HepG2 (cell line): Measurements from ENCODE around the gene CABLES2. TPM values are rescaled to one million over a fixed set of nuclear protein-coding genes. Genes with fewer than 3 reads are reported as not detected.

ENCODE experiments used
- ATAC-seq: fragments of 200-7000 bp; cut with Tn5 transposase; 3 replicates; pipeline ENCODE4 v1.9.1; 2020; ENCODE audit warnings: mild to moderate bottlenecking, moderate library complexity
- BruUV-seq: library from RNA; stranded (reverse); fragments of 400-500 nt; replicated peaks from 2 replicates; lab custom pipeline; 2021; lab: Mats Ljungman, UMichigan
- CTCF ChIA-PET: fragments of 300-600 bp; formaldehyde crosslinking; extraction: SDS; loops from one replicate; lab custom pipeline; 2021; ENCODE audit warnings: low total read pairs, inconsistent platforms, low intra/inter-chr PET ratio; lab: Yijun Ruan, JAX
- POLR2A ChIA-PET: fragments of 350-600 bp; sonication (Branson Sonifier 250); formaldehyde crosslinking; loops from one replicate; lab custom pipeline; 2020; ENCODE audit warnings: antibody characterized with exemption, inconsistent platforms; lab: Yijun Ruan, JAX
- DNase-seq: peaks from one replicate; pipeline ENCODE4 v3.0.0-alpha.2; 2015; ENCODE audit warnings: low spot score
- FAIRE-seq: peaks from 3 replicates; lab custom pipeline; 2011; peaks lifted over from hg19 to GRCh38; lab: Jason Lieb, UNC
- H2AFZ ChIP-seq: one replicate; pipeline ENCODE4 v1.6.1; 2011; ENCODE audit warnings: low read length, inconsistent platforms
- H3K27ac ChIP-seq: fragments of 300-600 bp; 3 replicates; pipeline ENCODE4 v1.8.0; 2011; ENCODE audit warnings: mixed run types, mild to moderate bottlenecking, mixed read lengths, low read length, inconsistent platforms; ENCODE audit not compliant: insufficient read depth; ENCODE audit errors: extremely low read length
- H3K27me3 ChIP-seq, 2 experiments: fragments of 200-600 bp in 1 of 2; 2 replicates in 1 of 2; 3 replicates in 1 of 2; pipeline versions ENCODE4 v1.6.0 to v1.8.0; 2011; ENCODE audit warnings: low read length in 2 of 2, mild to moderate bottlenecking in 2 of 2, moderate library complexity in 2 of 2, inconsistent platforms in 1 of 2; ENCODE audit not compliant: insufficient read depth in 2 of 2, control insufficient read depth in 1 of 2
- H3K36me3 ChIP-seq, 2 experiments: fragments of 200-600 bp in 1 of 2; replicated peaks in 1 of 2; 2 replicates in 1 of 2; 3 replicates in 1 of 2; pipeline versions ENCODE4 v1.5.1 to v1.8.0; 2011; ENCODE audit warnings: low read length in 2 of 2, inconsistent platforms in 1 of 2; ENCODE audit not compliant: insufficient read depth in 2 of 2, control insufficient read depth in 1 of 2
- H3K4me1 ChIP-seq: 2 replicates; pipeline ENCODE4 v1.5.1; 2012; ENCODE audit warnings: low read length, inconsistent platforms; ENCODE audit not compliant: insufficient read depth
- H3K4me2 ChIP-seq: 2 replicates; pipeline ENCODE4 v1.6.0; 2011; ENCODE audit warnings: low read depth, low read length, inconsistent platforms
- H3K4me3 ChIP-seq, 3 experiments: fragments of 200-600 bp in 1 of 3; sonication (generic), shearing (Covaris generic) in 1 of 3; replicated peaks in 1 of 3; 2 replicates each; pipeline ENCODE4 v1.5.1; 2011 to 2016; ENCODE audit warnings: low read length in 3 of 3, inconsistent platforms in 2 of 3, low read depth in 2 of 3, mild to moderate bottlenecking in 2 of 3, control low read depth in 1 of 3, mixed read lengths in 1 of 3; ENCODE audit not compliant: insufficient read depth in 1 of 3
- H3K79me2 ChIP-seq: one replicate; pipeline ENCODE4 v1.6.1; 2011; ENCODE audit warnings: low read length, inconsistent platforms; ENCODE audit not compliant: insufficient read depth
- H3K9ac ChIP-seq: 2 replicates; pipeline ENCODE4 v1.6.0; 2011; ENCODE audit warnings: mild to moderate bottlenecking, low read depth, low read length, inconsistent platforms; ENCODE audit not compliant: insufficient read depth
- H3K9me3 ChIP-seq: 2 replicates; pipeline ENCODE4 v1.5.1; 2012; ENCODE audit warnings: mild to moderate bottlenecking, low read length
- H4K20me1 ChIP-seq: 2 replicates; pipeline ENCODE4 v1.6.0; 2011; ENCODE audit warnings: inconsistent platforms, mild to moderate bottlenecking, low read length, moderate library complexity; ENCODE audit not compliant: insufficient read depth
- PHF21A ChIP-seq: sonication (generic); formaldehyde crosslinking; IDR thresholded peaks from 2 replicates; pipeline ENCODE4 v1.5.0; 2020; ENCODE audit warnings: mild to moderate bottlenecking, missing genetic modification reagents
- POGZ ChIP-seq: sonication (generic); formaldehyde crosslinking; IDR thresholded peaks from 2 replicates; pipeline ENCODE4 v1.4.0; 2020; ENCODE audit warnings: mild to moderate bottlenecking, missing genetic modification reagents
- SATB2 ChIP-seq: sonication (generic); formaldehyde crosslinking; IDR thresholded peaks from 2 replicates; pipeline ENCODE4 v1.5.0; 2020; ENCODE audit warnings: missing genetic modification reagents
- ZBTB4 ChIP-seq: sonication (generic); formaldehyde crosslinking; IDR thresholded peaks from 2 replicates; pipeline ENCODE4 v1.4.0; 2020; ENCODE audit warnings: missing genetic modification reagents, mild to moderate bottlenecking, borderline replicate concordance
- ZNF800 ChIP-seq: sonication (generic); formaldehyde crosslinking; IDR thresholded peaks from 2 replicates; pipeline ENCODE4 v1.4.0; 2020; ENCODE audit warnings: missing genetic modification reagents
- ZNF879 ChIP-seq: sonication (generic); formaldehyde crosslinking; IDR thresholded peaks from 2 replicates; pipeline ENCODE4 v1.8.1; 2023; ENCODE audit warnings: missing genetic modification reagents
- WGBS: methylation state at CpG from one replicate; pipeline ENCODE4 v1.1.6; 2017; ENCODE audit warnings: low lambda C conversion rate; 5-methylcytosine and 5-hydroxymethylcytosine counted together
- in situ Hi-C: cut with HindIII; loops from 2 replicates; pipeline ENCODE4 v1.10.0; 2017; ENCODE audit warnings: low pct_unique_long_range_greater_than_20kb; ENCODE audit not compliant: extremely low pct_ligation_motif_present
- intact Hi-C: fragments of 100-400 bp; cut with micrococcal nuclease; formaldehyde crosslinking; loops from one replicate; pipeline ENCODE4 v1.10.0; 2022; ENCODE audit not compliant: unreplicated experiment
- polyA plus RNA-seq, 8 experiments: library from polyadenylated mRNA; depleted of rRNA in 3 of 8; stranded (reverse) in 7 of 8; unstranded in 1 of 8; fragments of >200 nt; fragmentation: Illumina TruSeq in 4 of 8; extraction: Trizol in 4 of 8; gene quantifications; 2 replicates each; pipeline versions ENCODE4 v1.2.1 to v1.2.3, GENCODE V29; 2011 to 2016; ENCODE audit warnings: low read depth in 4 of 8, missing spikeins in 1 of 8, mixed read lengths in 1 of 8; ENCODE audit not compliant: insufficient read depth in 1 of 8
- total RNA-seq, 5 experiments: library from RNA; depleted of rRNA; stranded (reverse); fragments of >200 nt; fragmentation: Illumina TruSeq; extraction: Trizol; gene quantifications; 2 replicates each; pipeline ENCODE4 v1.2.3, GENCODE V29; 2016; ENCODE audit warnings: low read depth in 1 of 5

CABLES2 gene
- total and polyA plus RNA-seq, 2 of the 13 experiments (the other 11 are each of a cell fraction or from before 2014, with no cell fraction given), result 5.2 to 9.7 TPM

- TF ChIP-seq PHF21A (CRISPR knock-in tag) (0 out of 2 replicates have a peak, but pooled peaks have one; percentile 34), ZNF800 (CRISPR knock-in tag) (peak; percentile 88), SATB2 (CRISPR knock-in tag) (peak; percentile 89), ZBTB4 (CRISPR knock-in tag) (peak; percentile 81; the same call in 1 of the 2 replicates), POGZ (CRISPR knock-in tag) (peak; percentile 88)
Measured at GRCh38 chr20:62407221-62407992, at the start of gene CABLES2 (continued).

- Histone ChIP-seq H3K27ac (no peak overlapping the region), H3K4me2 (no peak overlapping the region), H4K20me1 (no peaks in the 10 kb centered on the region; the same call in 1 of the 2 replicates), H3K27me3 (peaks cover 40 to 85% of the 10 kb centered on the region in 2 experiments), H3K36me3 (no peaks in the 10 kb centered on the region), H2AFZ (no peak overlapping the region), H3K9me3 (no peaks in the 10 kb centered on the region), H3K9ac (no peak overlapping the region), H3K79me2 (no peaks in the 10 kb centered on the region), H3K4me1 (no peaks in the 10 kb centered on the region), H3K4me3 (no peak overlapping the region)
- TF ChIP-seq ZNF879 (CRISPR knock-in tag), result no peak
- POLR2A ChIA-PET, result no interaction called here
- CTCF ChIA-PET, result no interaction called here
- in situ Hi-C loops, result no loop called here
- FAIRE-seq (no peak), ATAC-seq (no peak), DNase-seq (no peak)
- WGBS, result 32% methylated on average over 7 of the region's 15 CpGs
- intact Hi-C loops, result no loop called here
- no TSS peak for BruUV-seq
Measured at GRCh38 chr20:62455929-62456328, 48.8 kb upstream of the CABLES2 start.
